Measurements from ENCODE around the gene FNDC8. TPM values are rescaled to one million over a fixed set of nuclear protein-coding genes. Genes with fewer than 3 reads are reported as not detected.

FNDC8 gene
- total and polyA plus RNA-seq, 2 of the 8 experiments (the other 6 are each of a cell fraction or from before 2014, with no cell fraction given) = not detected

DNA sequence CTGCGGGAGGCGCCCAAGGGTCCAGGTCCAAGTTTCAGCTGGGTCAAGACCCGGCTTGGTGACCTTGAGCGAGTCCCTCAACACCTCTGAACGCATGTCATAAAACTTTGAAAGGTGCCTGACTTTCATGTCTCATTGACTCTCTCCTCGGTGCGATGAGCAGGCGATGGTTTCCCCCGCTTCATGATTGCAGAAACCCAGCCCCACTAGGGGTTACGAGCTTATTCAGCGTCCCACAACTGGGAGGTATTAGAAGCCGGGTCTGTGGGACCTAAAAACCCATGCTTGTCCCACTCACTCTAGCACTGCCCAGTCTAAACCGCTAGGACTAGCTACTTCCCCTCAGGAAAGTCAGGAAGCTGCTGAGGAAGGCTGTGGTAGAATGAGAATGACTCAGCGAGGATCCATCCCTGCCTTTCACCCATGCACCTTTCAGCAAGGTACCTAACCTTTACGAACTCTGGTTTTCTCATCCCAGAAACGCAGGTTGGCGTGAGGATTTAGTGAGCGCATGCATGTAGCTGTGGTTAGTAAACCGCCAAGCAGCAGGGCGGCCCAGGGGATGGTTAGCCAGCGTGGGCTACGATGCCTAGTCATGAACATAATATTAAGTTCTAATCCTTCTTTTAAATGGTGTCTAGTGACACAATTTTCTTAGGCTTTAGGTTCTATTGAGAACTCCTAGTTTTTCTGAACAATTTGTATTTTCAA is 31.7 kb upstream of the FNDC8 start (continued):
- TF ChIP-seq FOSL1 (IDR thresholded peaks at IDR 0.05; ENCODE audit: insufficient read depth, low read depth, low read length) = no peak
- TF ChIP-seq, protein P1, sequence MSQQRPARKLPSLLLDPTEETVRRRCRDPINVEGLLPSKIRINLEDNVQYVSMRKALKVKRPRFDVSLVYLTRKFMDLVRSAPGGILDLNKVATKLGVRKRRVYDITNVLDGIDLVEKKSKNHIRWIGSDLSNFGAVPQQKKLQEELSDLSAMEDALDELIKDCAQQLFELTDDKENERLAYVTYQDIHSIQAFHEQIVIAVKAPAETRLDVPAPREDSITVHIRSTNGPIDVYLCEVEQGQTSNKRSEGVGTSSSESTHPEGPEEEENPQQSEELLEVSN (IDR thresholded peaks at IDR 0.05) = 0 out of 2 replicates have a peak, but pooled peaks have one; percentile 8
- no peak for TF ChIP-seq TEAD4 (IDR thresholded peaks at IDR 0.05; ENCODE audit: low read depth, low read length)
- TF ChIP-seq SIRT6 (IDR thresholded peaks at IDR 0.05; ENCODE audit: low read length) = no peak
- TF ChIP-seq POLR2A (IDR thresholded peaks at IDR 0.05; ENCODE audit: control extremely low read depth in 1 of 2, low read depth in 2 of 2, low read length in 2 of 2) = 0 out of 3 replicates have a peak, but pooled peaks of 1 of the 2 experiments have one; percentile 17
- no peak for TF ChIP-seq CTCF (IDR thresholded peaks at IDR 0.05; ENCODE audit: control extremely low read depth in 1 of 3, insufficient read depth in 1 of 3, low read depth in 1 of 3, low read length in 3 of 3)
- peak; percentile 74 for TF ChIP-seq MAFK (IDR thresholded peaks at IDR 0.05; ENCODE audit: low read depth, low read length)
- no peak; the same call in 1 of the 2 replicates for TF ChIP-seq SP2 (IDR thresholded peaks at IDR 0.05; ENCODE audit: low read length)
- TF ChIP-seq HDAC2 (IDR thresholded peaks at IDR 0.05; ENCODE audit: borderline replicate concordance in 1 of 2, low read depth in 2 of 2, low read length in 2 of 2) = no peak
